Epidermal melanocyte (primary cell): ENCODE measurements around the gene MYO10.
A peak's percentile ranks its signal among the peaks of the same experiment; 100 is the strongest.
"Not testable (repeated sequence)": the region's sequence is repeated elsewhere in the genome, so short reads cannot be mapped to it uniquely, and the experiment has no call there.

Experiments used
- DNase-seq: peaks from one replicate; pipeline ENCODE4 v3.0.0; 2011; ENCODE audit warnings: low spot score; ENCODE audit not compliant: insufficient read length

Gene MYO10

DNA sequence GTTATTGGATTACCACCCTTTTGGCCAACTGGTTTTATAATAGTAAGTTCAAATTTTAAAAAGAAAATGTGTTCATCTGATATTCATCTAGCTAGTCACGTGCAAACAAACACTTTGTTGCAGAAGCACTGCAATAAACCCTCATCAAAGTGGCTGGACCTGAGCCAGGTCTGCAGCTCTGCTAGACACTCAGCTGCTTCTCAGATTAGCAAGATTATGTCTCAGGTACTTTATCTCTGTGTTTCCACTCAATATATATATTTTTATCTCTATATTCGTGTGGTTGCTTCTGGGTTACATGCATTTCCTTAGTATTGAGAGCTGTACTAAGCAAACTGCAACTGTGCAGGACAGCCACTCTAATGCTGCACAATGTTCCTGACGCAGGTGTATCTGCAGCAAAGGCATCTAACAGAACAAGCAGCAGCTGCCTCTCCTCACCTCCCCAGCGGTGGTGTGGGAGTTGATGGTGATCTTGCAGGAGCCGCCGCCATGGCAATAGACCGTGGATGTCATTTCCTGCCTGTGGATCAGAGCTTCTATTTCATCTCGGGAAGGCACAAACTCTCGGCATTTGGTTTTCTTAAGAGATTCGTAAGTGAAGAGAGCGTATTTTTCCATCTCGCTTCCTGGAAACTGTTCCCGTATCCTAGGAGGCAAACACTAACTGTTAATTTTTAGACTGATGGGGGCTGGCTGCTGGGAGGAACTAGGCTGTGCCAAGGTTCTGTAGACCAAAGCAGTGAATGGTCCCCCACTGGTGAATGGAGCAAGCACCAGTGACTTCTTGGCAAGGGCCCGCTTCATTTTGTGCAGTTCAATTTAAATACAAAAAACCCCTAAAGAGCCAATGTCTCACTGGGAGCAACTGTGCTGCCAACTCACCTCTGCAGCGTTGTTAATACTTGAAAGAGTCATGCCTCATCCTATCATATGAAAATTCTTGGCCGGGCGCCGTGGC is 262.6 kb downstream of the MYO10 start:
- no peak for DNase-seq

DNA sequence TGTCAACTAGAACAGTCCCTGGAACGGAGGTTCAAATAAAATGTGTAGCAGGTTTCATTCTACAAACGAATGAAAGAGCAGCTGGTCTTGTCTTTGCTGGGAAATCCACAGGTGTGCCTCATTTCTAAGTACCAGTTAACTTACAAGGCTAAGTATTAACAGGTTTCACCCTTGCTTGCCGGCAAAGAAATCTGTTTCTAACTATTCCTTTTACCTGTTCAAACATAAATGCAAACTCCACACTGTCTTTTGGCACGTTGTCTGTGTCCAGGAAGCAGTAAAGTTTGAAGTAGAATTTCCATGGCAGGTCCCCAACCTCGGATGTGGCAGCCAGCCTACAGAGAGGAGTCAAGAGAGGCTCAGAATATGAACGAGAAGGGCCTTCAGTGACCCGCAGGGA is 264.9 kb downstream of the MYO10 start:
- no peak for DNase-seq

DNA sequence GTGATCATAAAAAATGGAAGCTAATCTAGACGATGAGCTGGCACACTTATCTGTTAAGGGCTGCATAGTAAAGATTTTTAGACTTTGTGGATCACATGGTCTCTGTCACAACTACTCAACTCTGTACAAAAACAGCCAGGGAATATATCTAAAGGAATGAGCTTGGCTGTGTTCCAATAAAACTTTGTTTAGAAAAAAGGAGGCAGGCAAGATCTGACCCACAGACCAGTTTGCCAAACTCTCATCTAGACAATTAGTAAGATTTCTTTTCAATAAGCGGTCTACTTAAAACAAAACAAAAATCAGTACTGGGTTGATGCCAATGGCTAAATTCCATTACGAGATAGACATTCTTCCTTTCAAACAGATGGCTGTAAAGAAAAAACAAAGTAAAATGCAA is 266.3 kb downstream of the MYO10 start:
- DNase-seq, result no peak

DNA sequence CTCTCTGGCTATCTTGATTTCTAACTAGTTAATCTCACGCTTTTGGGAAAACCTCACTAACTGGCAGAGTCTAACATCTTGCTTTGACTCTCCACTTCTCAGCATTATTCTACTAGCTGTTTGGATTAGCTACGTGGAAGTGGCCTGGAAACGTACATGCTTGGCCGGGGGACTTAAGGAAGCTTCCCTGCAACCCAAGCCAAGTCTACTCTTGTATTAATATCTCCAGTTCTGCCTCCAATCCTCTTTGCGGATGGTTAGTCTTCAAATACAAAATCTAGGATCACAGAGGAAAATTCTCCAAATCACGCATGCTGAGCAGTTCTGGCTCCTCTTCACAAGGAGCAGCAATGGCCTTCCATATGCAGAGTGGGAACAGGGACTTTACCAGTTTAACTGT is 267.5 kb downstream of the MYO10 start:
- DNase-seq, result no peak

DNA sequence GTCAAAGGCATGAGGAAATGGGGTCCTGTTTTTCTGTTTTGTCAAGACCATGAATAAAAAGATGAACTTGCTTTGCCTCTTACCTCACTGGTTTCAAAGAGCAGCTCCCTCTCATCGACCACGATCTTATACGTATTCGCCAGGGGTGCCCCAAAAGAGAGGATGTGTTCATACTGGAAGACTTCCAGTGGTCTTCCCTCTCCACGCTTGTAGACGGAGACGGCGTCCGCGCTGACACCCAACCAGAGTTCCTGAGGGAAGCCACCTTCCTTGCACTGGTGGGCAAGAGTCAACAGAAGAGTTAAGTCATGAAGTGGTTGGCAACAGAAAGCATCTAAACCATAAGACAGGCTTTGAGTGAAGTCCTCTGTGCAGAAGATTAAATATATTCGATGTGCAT is 267.9 kb downstream of the MYO10 start:
- no peak for DNase-seq

DNA sequence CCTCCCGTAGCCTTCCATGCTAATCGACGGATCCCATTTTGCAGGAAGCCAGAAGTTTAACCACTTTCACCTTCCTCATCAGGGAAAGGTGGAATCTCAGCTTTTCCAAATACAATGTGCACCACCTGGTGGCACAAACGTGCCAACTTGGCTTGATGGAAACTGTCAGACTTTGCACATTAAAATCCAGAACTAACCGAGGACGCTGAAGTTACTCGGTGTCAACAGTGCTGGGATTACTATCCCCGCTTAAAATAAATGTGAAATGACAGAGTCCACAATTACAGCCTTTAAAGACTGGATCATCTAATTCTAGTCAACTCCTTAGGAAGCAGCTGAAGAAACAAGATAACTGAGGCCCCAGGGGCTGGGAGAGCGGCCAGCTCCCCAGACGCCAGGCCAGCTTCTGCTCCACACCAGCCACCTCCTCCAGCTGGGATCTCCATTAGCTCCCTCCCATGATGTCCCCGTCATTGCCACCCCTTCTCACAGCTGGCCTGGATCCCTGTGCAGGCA is 269.1 kb downstream of the MYO10 start:
- DNase-seq, result no peak

DNA sequence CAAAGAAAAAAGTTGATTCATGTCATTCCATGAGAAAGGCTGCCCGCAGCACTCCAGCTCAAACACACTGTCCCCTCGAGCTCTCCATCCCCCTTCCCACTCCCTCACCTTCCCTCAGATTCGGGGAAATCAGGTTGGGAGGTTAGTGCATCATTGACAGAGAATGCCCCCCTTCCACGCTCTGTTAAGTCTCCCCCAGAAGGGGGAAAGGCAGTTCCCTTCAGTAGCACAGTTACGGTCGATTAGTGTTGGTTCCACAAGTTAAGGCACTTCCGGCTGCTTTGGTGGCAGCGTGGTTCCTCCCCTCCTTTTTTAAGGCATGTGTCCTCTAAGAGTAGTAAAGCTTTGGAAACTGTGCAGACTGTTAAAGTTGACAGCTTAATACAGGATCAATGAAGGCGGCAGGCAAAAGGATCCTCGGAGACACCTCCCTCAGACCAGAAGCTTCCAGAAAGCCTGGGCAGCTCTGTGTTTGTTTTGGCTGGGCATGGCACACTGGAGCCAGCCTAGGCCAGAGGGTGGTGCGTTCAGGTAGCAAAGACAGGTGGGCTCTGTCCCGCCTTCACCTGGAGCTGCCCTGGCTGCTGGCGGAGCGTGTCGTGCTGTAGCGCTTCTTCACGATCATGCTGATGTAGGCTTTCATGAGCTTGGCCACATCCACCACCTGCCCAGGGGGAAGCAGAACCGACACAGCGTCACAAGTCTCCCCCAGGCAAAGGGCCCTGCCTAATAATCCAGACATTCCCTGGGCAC is 269.8 kb downstream of the MYO10 start:
- no peak for DNase-seq

DNA sequence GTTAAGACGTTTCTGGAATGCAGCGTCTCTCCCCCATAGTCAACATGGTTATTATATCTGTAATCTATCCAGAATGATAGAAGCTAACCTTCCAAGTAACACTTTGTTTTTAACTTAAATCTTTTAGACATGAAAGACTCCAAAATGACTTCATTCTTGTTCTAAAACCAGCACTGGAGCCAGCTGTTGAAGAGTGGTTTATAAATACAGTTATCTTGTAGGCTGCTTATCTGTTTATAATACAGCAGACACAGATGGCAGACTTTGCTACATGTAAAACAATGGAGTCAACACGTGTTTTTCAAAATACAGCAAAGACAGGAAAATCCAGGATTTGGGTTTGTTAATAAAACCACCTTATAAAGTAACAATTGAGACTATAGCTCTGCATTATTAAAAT is 270.5 kb downstream of the MYO10 start:
- DNase-seq, result no peak

DNA sequence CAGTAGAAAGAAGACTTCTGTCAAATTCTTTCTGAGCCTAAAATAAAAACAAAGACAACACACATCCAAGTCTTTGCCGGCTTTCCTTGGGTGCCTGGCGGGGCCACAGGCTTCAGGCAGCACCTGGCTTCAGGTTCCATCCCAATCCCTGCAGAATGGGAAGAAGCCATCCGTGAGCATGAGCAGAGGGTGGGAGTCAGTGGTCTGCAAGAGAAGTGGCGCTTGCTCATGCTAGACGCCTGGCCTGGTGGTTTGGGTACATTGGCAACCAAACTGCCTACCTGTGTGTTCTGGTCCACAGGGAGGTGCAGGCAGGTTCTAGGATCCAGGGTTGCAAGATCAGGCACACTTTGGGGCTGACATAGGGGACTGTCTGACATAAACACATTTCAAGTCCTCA is 271.7 kb downstream of the MYO10 start:
- DNase-seq, result no peak

DNA sequence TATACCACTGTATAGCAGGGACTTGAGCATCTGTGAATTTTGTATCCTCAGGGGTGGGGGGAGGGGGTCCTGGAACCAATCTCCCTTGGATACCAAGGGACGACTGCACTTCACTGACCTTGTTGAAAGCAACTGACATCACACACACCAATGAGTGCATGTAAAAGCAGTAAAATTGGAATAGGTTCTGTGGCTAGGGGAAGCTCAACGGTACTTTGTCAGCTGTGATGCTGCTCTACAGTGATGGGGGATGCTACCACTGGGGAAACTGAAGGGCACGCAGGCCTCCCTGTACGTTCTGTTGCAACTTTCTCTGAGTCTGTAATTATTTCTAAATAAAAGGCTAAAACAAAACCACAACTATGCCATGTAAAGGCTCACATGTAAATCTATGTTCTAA is 272.2 kb downstream of the MYO10 start:
- DNase-seq, result no peak

DNA sequence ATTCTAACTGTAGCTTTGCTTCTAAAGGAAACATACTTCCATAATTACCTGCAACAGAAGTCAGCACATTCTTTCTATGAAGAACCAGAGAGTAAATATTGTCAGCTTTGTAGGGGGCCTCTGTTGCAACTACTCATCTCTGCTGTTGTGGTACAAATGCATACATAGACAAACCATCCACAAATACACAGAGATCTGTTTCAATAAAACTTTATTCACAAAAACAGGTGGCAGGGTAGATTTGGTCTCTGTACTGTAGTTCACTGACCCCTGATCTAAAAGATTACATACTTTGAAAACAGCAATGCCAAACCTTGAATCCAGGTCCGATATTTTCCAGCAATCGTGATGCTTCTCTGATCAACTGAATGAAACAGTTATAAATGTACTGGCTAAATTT is 274.4 kb downstream of the MYO10 start:
- DNase-seq, result no peak

DNA sequence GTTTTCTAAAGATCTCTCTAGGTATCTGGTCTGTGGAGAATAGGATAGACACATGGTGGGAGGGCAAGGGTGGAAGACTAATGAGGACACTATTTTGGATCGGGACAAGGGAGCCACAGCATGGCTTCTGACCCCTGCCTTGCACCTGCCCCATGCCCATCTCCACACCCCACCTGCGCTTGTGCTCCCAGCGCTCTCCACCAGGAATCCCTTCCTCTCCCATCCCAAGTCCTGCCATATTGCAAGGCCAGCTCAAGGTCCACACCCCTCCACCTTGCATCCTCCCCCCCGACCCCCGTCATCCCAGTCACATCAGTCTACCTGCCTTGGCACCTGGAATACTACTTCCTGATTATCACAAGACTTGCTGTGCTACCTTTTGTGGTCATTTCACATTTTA is 275.1 kb downstream of the MYO10 start:
- no peak for DNase-seq

DNA sequence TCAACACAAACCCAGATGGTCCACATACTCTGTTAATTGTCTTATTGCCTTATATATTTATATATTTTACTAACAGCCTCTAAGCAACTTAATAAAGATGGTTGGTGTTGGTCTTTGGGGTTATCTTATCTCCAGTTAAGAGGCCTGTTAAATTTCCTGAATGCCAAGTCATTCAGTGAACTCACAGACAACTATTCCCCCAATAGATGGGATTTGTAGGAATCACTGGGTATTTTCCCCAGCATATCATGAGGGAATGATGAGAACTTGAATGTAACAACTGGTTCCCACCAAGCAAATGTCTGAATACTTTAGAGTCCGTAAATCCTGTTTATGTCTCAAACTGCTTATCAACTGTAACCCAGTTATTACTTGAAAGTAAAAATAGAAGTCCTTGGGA is 276.6 kb downstream of the MYO10 start:
- no peak for DNase-seq

DNA sequence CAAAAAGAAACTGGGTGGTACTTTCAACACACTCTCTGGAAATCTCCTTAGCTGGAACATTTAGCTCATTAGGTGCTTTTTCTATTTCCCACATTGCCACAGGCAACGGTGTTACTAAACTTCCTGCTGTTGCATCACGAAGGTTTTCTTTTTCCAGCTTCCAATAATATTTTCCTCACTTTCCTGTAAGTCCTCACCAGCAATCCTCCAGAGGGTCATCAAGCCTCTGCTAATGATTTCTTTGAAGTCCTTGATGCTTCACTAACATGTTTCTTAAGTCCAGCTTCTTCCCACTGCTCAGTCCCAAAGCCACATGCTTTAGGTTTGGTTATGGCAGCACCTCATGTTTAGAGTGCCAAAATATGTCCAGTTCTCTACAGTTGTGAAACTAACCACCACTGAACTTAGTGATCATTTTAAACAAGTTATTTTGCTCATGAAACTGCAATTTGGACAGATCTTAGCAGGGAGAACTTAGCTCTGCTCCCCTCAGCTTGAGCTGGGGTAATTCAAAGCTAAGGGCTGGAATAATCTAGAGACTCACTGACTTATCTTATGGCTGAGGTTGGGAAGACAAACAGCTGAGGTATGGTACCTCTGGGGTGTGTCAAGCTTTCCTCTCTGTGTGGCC is 279.4 kb downstream of the MYO10 start:
- no peak for DNase-seq

DNA sequence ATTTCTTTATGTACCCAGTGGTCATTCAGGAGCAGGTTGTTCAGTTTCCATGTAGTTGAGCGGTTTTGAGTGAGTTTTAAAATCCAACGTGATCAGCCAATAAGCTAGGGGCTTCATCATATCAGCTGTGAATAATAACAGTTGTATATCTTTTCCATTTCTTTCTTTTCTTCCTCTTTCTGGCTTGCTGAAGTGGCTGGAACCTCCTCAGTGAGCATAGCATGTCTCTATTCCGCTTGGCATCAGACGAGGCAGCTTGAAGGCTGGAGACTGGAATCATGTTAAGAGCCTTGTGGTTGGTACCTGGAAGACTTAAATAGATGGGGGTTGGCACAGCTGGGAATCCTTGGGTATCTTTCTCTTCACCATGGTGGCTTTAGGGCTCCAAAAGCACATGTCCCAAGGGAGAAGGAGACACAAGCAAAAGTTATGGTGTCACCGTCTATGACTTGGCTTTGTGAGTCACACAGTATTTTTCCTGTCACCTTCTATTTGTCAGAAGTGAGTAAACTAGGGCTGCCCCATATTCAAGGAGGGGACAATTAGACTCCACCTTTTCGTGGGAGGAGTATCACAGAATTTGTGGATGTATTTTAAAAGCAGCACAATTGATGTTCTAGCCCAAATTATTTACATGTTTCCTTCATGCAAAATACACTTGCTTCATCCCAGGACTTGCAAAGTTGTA is 281.3 kb downstream of the MYO10 start:
- no peak for DNase-seq

DNA sequence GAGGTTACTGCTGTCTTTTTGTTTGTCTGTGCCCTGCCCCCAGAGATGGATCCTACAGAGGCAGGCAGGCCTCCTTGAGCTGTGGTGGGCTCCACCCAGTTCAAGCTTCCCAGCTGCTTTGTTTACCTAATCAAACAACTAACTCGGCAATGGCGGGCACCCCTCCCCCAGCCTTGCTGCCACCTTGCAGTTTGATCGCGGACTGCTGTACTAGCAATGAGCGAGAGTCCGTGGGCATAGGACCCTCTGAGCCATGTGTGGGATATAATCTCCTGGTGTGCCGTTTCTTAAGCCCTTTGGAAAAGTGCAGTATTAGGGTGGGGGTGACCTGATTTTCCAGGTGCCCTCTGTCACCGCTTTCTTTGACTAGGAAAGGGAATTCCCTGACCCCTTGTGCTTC is 287.3 kb downstream of the MYO10 start:
- not testable (repeated sequence) for DNase-seq

DNA sequence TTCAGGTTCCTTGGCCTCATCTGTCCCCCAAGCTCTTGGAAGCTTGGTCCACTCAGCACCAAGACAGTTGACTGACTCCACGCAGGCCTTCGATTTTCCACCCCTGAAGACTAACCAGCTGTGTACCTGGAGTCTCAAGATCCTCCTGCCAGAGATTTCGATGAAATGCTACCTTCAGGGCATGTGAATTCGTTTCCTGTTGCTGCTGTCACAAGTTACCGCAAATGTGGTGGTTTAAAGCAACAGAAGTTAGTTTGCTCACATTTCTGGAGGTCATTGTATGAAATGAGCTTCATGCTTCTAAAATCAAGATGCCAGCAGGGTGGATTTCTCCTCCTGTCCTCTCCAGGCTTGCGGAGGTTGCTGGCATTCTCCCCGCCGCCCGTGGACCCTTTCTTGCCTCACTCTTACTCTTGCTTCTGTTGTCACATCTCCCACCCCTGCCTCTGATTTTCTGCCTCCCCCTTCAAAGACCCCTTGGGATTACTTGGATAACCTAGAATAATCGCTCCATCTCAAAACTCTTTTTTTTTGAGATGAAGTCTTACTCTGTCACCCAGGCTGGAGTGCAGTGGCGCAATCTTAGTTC is 291.7 kb downstream of the MYO10 start:
- DNase-seq, result no peak

DNA sequence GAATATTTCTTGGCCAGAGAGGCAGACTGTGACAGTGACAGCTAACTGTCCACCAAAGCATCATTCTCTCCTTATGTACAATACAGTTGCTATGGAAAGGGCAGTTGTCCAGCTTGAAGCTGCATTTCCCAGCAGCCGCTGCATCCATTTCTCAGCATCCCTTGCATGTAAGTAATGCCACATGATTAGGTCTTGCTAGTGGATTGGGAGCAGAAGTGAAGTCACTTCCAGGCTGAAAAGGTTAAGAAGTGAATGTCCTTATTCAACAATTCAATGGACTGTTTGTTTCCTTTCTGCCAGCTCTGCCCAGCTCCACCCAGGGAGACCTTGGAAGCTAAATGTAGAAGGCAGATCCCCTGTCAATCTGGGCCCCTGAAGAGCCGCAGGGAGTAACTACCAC is 293.2 kb downstream of the MYO10 start:
- peak; percentile 67 for DNase-seq

DNA sequence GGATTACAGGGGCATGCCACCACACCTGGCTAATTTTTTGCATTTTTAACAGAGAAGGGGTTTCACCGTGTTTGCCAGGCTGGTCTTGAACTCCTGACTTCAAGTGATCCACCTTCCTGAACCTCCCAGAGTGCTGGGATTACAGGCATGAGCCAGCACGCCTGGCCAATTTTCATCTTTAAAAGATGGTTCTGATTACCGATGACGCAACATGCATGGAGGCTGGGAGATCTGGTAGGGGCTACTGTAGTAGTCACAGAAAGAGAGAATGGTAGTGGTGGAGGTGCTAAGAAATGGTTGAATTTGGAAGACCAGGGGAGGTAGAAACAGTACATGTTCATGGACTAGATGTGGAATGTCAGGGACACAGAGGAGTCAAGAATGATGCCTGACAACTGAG is 296.9 kb downstream of the MYO10 start:
- DNase-seq, result no peak

DNA sequence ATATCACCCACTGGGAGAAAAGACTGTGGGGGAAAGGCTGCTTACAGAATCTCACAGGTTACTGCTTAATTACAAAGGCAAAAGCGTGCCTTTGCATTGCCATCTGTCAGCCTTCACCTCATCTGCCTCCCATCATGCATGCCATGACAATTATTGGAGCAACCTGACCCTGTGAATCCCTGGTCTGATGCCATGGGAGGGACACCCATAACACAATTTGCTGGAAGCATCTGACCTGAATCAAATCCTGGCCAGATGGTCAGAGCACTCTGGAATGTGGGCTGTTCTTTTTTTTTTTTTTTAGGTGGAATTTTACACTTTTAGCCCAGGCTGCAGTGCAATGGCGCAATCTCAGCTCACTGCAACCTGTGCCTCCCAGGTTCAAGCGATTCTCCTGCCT is 307.7 kb downstream of the MYO10 start:
- no peak for DNase-seq

DNA sequence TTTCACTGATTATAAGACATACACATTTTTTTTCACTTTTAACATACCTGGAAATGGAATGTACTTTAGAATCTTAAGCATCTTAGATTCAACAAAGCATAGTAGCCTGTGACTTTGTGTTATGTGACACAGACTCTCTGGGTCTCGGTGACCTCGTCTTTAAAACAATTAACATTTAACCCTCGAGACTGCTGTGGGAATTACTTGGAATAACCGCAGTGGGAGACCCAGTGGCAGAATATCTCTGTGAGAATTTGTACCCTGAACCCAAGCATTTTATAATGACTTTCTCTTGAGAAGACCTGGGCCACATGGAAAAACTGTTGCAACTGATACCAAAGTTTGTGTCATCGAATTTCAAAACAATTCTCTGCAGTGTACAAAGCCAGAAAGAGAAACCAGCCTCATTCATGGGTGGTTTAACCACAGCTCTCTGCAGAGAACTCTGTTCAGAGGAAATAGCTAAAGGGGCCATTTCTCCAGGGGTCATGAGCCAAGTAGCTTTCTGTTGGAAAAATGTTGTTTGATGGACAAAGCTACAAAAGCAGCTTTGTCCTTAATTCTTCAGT is 309.3 kb downstream of the MYO10 start:
- peak; percentile 42 for DNase-seq
